ENCODE measurements around the gene PCNX1. TPM values are rescaled to one million over a fixed set of nuclear protein-coding genes. Genes with fewer than 3 reads are reported as not detected.

Gene PCNX1
- polyA plus RNA-seq, 3 donors, result 7.3 to 26.7 (median 8.1) TPM

GRCh38 chr14:70955543-70956480 lies 48.6 kb downstream of the PCNX1 start:
- intact Hi-C loops (cut with micrococcal nuclease), result no loop called here
- Histone ChIP-seq H4K20me1 (ENCODE audit: insufficient read depth, low read length) (peaks cover 54% of the 10 kb centered on the region), H3K9ac (ENCODE audit: insufficient read depth, low read length, poor library complexity, severe bottlenecking) (no peak overlapping the region), H3K27ac (ENCODE audit: low read depth in 1 of 2, low read length in 2 of 2) (peak overlapping the region in 1 of 2 donors; percentile 27), H3K27me3 (ENCODE audit: control insufficient read depth in 2 of 2, insufficient read depth in 2 of 2, low read length in 2 of 2) (no peaks in the 10 kb centered on the region), H3K36me3 (replicated peaks in 1 of 2; ENCODE audit: control insufficient read depth in 1 of 2, insufficient read depth in 2 of 2, low read length in 2 of 2) (peaks cover 16 to 48% of the 10 kb centered on the region in 2 donors), H3K4me2 (replicated peaks; ENCODE audit: extremely low read depth, low read length, poor library complexity, severe bottlenecking) (no peak overlapping the region), H3K79me2 (ENCODE audit: insufficient read depth, low read length) (peaks cover 61% of the 10 kb centered on the region), H3K4me3 (replicated peaks in 1 of 3; ENCODE audit: low read depth in 2 of 3, low read length in 3 of 3) (no peak overlapping the region), H3K4me1 (ENCODE audit: control insufficient read depth in 1 of 2, insufficient read depth in 2 of 2, low read length in 2 of 2) (no peaks in the 10 kb centered on the region), H2AFZ (ENCODE audit: insufficient read depth, low read depth, low read length, poor library complexity, severe bottlenecking) (no peak overlapping the region), H3K9me3 (replicated peaks in 1 of 2; ENCODE audit: control insufficient read depth in 1 of 2, insufficient read depth in 1 of 2, low read length in 2 of 2) (no peaks in the 10 kb centered on the region)
- TF ChIP-seq, protein P1, sequence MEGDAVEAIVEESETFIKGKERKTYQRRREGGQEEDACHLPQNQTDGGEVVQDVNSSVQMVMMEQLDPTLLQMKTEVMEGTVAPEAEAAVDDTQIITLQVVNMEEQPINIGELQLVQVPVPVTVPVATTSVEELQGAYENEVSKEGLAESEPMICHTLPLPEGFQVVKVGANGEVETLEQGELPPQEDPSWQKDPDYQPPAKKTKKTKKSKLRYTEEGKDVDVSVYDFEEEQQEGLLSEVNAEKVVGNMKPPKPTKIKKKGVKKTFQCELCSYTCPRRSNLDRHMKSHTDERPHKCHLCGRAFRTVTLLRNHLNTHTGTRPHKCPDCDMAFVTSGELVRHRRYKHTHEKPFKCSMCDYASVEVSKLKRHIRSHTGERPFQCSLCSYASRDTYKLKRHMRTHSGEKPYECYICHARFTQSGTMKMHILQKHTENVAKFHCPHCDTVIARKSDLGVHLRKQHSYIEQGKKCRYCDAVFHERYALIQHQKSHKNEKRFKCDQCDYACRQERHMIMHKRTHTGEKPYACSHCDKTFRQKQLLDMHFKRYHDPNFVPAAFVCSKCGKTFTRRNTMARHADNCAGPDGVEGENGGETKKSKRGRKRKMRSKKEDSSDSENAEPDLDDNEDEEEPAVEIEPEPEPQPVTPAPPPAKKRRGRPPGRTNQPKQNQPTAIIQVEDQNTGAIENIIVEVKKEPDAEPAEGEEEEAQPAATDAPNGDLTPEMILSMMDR (IDR thresholded peaks at IDR 0.05), result peak; percentile 66
- 86% methylated on average over 2 of the region's 5 CpGs for WGBS (ENCODE audit: insufficient coverage)
- Mint-ChIP-seq H3K4me3 (no peak overlapping the region), H3K36me3 (peaks cover 27 to 49% of the 10 kb centered on the region in 2 donors), H3K9me3 (no peaks in the 10 kb centered on the region), H3K27ac (peak overlapping the region in 3 of 7 donors; percentile 25 to 30 (median 26)), H3K27me3 (ENCODE audit: low read depth in 3 of 3) (peaks cover 0 to 2% (median 0%) of the 10 kb centered on the region in 3 donors), H3K4me1 (peaks cover 2% of the 10 kb centered on the region)
- peak in 2 of 3 donors; percentile 18 to 34 for DNase-seq

DNA sequence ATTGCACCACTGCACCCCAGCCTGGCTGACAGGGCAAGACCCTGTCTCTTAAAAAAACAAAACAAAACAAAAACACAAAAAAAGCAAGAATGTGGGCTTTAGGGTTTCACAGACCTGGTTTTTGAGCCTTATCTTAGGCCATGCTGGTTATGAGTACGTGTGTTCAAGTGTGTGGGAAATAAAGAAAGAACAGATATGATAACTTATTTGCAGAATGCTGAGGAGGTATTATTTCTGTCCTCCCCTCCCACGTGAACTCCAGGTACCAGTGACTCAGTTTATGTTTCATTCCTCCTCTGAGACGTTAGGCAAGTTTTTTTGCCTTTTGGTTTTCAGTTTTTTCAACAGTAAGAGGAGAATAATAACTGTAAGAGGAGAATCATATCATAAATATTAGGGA lies 49.3 kb downstream of the PCNX1 start:
- Histone ChIP-seq H3K79me2 (ENCODE audit: insufficient read depth, low read length) (peaks cover 54% of the 10 kb centered on the region), H2AFZ (ENCODE audit: insufficient read depth, low read depth, low read length, poor library complexity, severe bottlenecking) (no peak overlapping the region), H4K20me1 (ENCODE audit: insufficient read depth, low read length) (peaks cover 49% of the 10 kb centered on the region), H3K36me3 (replicated peaks in 1 of 2; ENCODE audit: control insufficient read depth in 1 of 2, insufficient read depth in 2 of 2, low read length in 2 of 2) (peaks cover 15 to 45% of the 10 kb centered on the region in 2 donors), H3K4me1 (ENCODE audit: control insufficient read depth in 1 of 2, insufficient read depth in 2 of 2, low read length in 2 of 2) (no peaks in the 10 kb centered on the region), H3K4me2 (replicated peaks; ENCODE audit: extremely low read depth, low read length, poor library complexity, severe bottlenecking) (no peak overlapping the region), H3K9ac (ENCODE audit: insufficient read depth, low read length, poor library complexity, severe bottlenecking) (no peak overlapping the region), H3K27me3 (ENCODE audit: control insufficient read depth in 2 of 2, insufficient read depth in 2 of 2, low read length in 2 of 2) (no peaks in the 10 kb centered on the region), H3K4me3 (replicated peaks in 1 of 3; ENCODE audit: low read depth in 2 of 3, low read length in 3 of 3) (no peak overlapping the region), H3K27ac (ENCODE audit: low read depth in 1 of 2, low read length in 2 of 2) (no peak overlapping the region), H3K9me3 (replicated peaks in 1 of 2; ENCODE audit: control insufficient read depth in 1 of 2, insufficient read depth in 1 of 2, low read length in 2 of 2) (no peaks in the 10 kb centered on the region)
- no CpG with 5 or more reads among the region's 3 CpGs for WGBS (ENCODE audit: insufficient coverage)
- Mint-ChIP-seq H3K4me1 (peaks cover 2% of the 10 kb centered on the region), H3K4me3 (no peak overlapping the region), H3K27me3 (ENCODE audit: low read depth in 3 of 3) (peaks cover 0 to 2% (median 0%) of the 10 kb centered on the region in 3 donors), H3K27ac (peak overlapping the region in 1 of 7 donors; percentile 21), H3K36me3 (peaks cover 26 to 48% of the 10 kb centered on the region in 2 donors), H3K9me3 (no peaks in the 10 kb centered on the region)
- TF ChIP-seq, protein P1 (IDR thresholded peaks at IDR 0.05), result no peak
- DNase-seq, result no peak
- intact Hi-C loops (cut with micrococcal nuclease), result no loop called here

Measured in CD14-positive monocyte (primary cell).